Measurements from ENCODE around the gene GPATCH2.

- TF ChIP-seq CTCF (IDR thresholded peaks at IDR 0.05), result no peak
- TF ChIP-seq POLR2A (IDR thresholded peaks at IDR 0.05), result no peak
Observed at GRCh38 chr1:217552339-217552951, 78.4 kb downstream of the GPATCH2 start.

All from esophagus squamous epithelium (tissue), 4 donors.